GM18867 (cell line): ENCODE data around the gene PLCB2.

Experiments used
- ATAC-seq: cut with Tn5 transposase; IDR thresholded peaks from one replicate; pipeline ENCODE4 v1.9.1; 2021; ENCODE audit warnings: mild to moderate bottlenecking, moderate library complexity; ENCODE audit not compliant: unreplicated experiment

PLCB2 gene

DNA sequence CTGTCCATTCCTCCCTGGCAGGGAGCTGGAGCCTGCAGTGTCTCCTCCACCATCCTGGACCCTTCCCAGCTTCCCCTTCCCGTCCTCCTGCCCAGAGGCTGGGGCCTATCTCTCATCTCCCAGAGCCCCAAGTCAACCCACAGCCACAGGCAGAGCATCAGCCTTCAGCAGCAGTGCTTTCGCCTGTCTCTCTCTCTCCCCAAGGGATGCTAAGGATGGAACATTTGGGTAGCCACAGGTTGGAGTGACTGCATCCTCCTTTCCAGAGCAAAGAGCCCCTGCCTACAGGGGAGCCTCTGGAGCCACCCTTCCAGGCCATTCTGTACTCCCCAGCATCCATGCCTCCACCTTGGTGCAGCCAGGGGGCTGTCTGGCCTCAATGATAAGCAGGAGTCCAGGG is 4.2 kb downstream of the PLCB2 start:
- no peak for ATAC-seq

DNA sequence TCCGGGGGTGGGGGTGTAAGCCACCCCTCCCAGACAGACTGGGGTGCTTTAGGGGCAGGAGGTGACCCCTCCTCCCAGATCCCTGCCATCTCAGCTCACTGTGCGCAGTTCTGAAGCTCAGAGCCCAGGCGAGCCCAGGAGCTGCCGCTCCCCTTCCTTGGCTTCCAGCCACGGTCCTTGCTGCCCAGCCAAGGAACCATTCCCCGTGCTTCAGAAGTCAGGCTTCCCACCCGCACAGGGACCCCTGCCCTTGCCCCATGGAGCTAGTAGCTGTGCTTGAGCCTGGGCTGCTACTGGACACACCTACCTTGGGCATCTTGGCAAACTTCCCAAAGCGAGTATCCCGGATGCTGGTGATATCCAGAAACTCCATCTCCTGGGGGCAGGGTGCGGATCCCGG is 4.8 kb downstream of the PLCB2 start:
- ATAC-seq = no peak

DNA sequence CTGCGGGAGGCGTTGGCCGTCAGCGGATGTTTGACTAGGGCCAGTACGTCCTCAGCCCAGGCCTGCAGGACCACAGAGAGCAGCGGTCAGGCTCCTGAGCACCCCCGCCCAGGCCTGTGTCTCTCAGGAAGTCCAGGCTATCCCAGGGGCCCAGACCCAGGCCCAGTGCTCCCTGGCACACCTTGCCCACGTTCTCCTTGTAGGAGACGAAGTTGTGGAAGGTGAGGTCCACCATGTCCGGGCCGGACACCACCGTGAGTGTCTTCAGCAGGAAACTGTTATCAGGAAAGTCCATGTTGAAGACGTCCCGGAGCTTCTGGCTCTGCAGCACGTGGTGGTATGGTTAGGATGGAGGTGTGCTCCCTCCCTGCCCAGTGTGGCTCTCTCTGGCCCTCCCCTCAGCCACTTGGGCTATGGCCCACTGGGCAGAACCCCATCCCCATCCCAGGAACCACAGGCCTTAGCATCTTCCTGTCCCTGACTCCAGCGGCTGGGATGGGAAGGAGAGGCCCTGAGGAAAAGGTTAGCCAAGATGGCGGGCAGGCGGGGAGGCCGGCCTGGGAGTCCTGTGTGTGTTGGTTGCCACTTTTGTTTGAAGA is 5.3 kb downstream of the PLCB2 start:
- ATAC-seq = no peak

DNA sequence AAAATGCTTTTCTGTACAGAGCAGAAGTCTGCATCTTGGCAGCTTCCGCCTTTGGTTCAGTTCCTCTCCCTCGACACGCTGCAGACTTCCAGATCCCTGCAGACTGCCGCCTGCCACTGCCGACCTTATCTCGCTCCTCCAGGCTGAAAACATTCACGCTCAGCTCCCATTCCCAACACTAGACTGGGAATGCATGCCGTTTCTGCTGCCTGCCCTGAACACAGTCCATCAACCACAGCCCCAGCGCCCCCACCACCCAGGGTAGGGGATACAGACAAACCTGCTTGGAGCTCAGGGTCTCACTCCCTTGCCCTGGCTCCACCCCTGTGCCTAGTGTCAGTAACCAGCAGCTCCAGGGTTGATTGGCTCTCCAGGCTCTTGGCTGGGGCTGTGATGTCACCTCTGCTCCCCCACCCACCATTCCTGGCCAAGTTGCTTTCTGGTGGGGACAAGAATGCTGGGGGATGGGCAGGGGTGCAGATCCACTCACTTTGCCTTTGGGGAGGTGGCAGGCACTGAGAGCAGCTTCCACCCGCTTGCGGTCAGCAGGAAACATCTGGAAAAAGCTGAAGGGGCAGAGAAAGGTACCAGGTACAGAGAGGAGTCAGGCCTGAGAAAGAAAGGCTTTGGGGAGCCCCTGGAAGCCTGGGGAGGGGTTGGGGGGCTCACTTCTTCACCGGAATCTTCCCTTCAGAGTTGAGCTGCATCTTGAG is 6.1 kb downstream of the PLCB2 start:
- ATAC-seq = no peak

DNA sequence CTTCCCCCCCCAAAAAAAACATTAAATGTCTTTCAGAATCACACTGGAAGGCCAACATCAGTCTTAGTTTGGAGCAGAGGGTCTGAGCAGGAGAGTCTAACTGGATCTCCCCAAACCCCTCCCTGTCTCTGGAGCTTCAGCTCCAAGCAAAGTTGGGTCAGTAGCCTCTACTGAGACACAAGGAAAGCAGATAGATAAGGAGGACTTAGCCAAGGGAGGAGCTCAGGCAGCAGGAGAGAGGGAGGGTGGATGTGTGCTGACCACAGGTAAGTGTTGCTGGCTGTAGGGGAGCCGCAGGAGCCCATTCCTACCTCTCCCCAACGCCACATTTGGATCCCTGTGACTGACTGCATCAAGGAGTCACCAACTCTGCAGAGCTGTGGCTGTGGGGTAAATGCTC is 7.0 kb downstream of the PLCB2 start:
- ATAC-seq = no peak

DNA sequence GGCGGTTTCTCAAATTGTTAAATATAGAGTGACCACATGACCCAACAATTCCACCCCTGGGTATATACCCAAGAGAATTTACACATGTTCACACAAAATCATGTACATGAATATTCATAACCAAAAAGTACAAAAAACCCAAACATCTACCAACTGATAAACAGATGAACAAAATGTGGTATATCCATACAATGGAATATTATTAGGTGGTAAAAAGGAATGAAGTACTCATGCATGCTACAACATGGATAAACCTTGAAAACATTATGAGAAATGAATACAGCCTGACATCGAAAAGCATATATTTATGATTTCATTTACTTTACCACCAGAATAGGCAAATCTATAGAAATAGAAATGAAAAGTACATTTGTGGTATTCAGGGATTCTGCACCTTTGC is 7.4 kb downstream of the PLCB2 start:
- no peak for ATAC-seq

DNA sequence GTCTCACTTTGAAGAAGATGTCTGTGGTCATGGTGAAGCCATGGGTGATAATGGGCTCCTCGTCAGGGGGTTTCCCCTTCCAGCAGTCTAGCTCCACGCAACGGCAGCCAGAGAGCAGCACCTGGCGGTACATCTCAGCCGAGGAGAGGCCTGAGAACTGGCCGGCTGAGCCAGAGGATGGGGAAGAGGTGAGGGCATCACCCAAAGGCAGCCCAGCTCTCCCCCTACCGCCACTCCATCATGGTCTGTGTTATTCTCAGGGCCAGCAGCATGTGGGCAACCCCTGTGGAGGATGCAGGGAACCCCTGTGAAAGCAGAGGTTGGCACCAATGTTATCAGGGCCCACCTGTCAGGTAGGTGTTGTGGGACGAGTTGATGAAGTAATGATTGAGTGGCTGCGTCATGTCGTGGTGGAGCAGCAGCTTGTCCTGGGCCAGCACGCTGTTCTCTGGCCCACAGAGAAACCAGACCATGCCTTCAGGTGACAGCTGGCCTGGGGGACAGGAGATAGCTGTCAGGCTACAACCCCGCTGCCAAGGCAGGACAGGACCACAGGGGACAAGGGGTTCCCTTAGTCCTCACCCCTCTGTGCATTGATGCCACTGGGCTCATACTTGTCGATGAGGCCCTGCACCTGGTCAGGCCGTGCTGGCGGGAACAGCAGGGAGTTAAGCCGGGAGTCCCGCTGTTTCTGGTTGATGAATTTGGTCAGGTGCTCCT is 9.4 kb downstream of the PLCB2 start:
- no peak for ATAC-seq

DNA sequence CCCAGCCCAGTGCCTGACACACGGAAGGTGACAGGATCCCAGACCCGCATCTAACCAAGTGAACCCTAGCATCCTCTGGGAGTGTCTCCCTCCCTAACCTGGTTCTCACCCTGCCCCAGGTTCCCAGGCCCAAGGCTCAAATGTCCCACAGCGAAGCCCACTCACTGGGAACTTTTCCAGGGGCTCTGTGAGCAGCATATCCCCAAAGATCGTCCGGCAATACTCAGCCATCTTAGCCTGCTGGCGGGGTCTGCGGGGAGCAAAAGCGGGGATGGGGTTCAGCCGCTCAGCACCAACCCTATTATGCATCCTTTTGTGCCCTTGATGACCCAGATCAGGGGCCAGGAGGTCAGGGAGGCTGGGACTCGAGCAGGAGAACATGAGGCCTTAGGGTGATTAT is 10.4 kb downstream of the PLCB2 start:
- no peak for ATAC-seq

DNA sequence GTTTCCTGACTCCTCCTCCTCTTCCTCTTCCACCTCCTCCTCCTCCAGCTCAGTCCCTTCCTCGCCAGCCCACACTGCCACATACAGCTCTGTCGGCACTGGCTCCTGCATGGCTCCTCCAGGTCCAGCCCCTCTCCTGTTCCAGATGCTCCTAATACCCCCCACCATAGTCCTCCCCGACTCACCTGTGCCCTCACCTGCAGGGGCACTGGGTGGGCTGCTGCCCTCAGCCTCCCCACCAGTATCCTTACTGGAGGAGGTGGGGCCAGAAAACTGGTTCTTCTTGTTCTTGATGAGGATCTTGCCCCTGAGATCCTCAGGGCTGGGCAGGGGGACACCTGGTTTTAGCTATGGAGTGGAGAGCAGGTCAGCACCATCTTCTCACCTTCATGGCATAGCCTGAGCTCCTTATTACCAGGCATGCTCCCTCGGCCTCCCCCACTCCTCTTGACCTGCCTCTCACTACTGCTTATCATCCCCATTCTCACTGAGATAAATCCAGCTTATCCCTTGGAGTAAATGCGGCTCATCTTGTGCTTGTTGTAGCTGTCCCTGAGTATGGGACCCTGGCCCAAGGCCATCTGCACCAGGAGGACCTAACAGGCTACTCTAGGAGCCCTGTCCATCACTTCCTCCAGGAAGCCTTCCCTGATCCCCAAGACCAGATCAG is 11.0 kb downstream of the PLCB2 start:
- no peak for ATAC-seq

DNA sequence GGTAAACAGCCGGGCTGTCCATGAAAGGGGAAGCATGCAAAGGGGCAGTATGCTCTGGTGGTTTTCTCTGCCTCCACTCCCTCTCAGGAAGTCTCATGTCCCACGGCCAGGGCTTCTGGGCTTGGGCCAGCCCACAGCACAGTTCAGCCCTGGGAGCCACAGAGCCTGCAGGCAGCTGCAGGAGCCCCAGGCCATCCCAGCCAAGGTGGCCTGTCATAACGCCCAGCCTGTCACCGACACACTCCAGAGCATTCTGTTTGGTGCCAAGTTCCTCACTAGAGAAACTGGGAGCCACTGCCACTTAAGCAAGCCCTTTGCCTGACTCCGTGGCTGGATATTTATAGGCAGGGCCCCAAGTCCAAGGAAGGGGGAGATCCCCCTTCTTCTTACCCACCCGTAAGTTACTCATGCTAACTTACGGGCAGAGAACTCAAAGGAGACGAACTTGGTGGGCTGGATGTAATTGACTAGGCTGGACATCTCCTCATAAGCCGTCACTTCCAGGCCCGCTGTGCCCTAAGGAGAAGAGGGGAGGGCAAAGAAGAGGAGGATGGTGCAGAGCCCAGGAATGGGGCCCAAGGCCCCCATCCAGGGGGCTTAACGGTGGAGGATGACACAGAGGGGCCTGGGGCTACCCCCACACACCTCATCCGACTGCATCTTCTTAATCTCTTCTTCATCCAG is 11.7 kb downstream of the PLCB2 start:
- no peak for ATAC-seq

DNA sequence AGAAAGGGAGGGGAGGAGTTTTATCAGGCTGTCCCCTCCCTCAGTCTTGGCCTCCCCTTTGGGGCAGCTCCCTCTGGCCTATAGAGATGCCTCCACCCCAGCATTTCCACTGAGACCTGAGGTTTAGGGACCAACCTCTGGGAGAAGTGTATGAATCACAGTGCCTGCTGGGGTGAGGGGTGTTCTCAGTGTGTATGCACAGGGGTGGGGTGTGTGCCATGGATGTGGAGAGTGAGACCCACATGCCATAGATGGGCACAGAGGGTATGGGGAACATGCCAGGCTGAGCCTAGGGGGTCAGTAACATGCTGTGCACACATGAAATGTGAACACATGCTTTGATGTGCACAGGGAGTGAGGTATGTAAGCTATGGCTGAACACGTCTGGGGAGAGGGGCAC is 12.4 kb downstream of the PLCB2 start:
- ATAC-seq = no peak

DNA sequence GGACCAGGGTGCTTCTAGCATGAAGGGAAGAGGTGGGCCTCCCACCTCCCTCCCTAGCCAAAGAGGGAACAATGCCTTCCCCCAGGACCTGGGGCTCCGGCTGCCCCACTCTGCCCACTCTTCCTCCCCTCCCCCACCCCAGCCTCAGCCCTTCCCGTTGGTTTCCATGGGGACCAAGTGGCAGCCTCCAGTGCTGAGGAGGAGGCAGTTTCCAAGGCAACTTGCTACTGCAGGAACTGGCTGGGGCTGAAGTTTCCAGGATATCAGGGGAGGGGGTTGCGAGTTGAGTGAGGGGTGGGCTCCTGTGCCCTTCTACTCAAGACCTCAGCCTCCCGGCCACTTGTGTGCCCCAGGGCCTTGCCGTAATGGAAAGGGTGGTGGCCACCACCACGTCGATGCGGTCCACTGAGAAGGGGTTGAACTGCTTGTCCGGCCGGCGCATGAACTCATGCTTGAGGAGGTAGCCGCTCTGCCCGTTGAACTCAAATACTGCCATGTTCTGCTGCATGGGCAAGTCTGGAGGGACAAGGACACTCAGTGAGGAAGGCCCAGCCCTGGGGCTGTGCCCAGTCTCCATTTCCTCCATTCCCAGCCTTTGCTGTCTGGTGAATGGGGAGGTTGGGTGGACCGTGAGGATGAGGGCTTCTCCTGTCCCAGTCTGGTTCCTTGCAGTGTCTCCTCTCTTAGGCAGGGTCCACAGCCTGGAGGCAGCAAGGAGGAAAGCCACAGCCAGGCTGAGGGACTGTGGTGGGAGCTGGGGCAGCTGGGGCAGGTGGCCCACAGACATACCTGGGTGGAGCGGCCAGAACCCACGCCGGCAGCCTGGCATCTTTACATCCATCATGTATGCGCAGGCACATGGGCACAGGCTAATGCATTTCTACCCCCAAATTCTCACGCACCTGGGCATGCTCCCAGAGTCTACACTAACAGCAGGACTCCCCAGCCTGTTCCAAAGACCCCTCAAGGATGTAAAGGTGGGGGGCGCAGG is 13.5 kb downstream of the PLCB2 start:
- ATAC-seq = no peak

DNA sequence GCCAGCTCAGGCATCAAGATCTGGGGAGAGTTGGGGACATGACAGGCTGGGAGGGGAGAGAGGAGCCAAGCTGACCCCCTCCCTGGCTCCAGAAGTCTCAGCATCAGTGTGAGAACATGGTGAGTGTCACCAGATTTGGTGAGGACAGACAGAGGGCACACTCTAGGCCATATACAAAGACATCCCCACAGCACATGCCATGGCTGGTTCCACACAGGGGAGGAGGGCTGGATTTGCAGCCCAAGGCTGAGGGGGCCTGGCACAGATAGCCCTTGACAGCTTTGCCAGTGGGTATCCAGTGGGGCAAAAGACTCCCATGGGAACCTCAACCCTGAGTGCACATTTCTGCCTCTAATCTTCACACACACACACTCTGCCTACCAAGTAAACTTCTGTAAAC is 14.7 kb downstream of the PLCB2 start:
- no peak for ATAC-seq

DNA sequence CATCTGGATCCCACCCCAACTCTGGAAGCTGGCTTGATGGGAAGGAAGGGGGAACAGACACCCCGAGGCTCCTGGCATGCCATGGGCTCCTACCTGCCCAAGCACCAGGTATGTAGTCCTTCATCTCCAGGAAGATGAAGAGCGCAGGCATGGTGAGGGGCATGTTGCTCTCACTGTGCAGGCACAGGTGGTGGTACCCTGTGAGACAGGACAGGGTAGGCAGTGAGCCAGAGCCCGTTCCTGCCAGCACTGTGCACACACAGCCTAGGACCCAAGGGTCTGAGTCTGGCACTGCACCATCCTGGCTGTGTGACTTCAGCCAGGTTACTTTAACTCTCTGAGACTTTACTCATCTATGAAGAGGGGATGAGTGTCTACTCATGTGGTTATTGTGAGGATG is 15.5 kb downstream of the PLCB2 start:
- ATAC-seq = no peak

DNA sequence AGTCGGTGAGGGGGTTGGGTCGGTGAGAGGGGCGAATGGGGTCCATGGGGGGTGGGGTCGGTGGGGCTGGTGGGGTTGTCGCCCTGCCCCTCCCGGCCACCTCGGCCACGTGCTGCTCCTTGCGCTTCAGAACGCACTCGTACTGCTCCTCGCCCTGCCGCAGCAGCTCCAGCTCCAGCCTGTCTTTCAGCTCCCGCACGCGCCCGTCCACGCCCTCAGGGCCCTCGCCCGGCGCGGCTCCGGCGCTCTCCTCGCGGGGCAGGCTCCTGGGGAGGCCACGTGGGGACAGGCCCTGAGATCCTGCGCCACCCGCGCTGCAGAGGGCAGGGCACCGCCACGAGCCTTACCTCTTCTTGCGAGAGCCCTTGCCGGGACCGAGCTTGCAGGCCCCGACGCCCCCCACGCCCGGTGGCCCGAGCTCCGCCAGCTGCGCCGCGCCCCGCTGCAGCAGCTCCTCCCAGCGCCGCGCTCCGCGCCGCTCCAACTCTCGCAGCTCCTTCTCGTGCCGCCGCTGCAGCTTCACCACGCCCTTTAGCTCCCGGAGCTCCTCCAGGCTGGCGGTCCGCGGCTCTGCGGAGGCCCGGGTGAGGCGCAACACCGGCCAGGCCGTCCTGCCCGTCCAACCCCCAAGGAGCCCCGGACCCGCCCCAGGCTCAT is 16.7 kb downstream of the PLCB2 start:
- ATAC-seq = no peak

DNA sequence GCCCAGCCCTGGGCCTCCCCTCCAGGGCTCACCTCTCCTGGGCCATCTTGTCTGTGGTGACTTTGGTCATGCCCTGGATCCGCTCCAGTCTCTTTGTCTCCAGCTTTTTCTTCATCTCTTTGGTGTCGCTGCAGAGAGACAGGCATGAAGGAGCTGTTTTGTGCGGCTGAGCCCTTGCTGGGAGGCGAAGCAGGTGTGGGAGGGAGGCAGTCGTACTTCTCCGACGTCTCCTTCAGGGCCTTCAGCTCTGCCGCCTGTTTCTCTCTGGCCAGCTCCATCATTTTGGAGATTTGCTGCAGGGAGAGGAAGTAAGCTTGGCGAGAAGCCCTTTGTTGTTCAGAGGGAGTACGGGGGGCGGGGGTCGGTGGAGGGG is 17.2 kb downstream of the PLCB2 start:
- ATAC-seq = no peak

DNA sequence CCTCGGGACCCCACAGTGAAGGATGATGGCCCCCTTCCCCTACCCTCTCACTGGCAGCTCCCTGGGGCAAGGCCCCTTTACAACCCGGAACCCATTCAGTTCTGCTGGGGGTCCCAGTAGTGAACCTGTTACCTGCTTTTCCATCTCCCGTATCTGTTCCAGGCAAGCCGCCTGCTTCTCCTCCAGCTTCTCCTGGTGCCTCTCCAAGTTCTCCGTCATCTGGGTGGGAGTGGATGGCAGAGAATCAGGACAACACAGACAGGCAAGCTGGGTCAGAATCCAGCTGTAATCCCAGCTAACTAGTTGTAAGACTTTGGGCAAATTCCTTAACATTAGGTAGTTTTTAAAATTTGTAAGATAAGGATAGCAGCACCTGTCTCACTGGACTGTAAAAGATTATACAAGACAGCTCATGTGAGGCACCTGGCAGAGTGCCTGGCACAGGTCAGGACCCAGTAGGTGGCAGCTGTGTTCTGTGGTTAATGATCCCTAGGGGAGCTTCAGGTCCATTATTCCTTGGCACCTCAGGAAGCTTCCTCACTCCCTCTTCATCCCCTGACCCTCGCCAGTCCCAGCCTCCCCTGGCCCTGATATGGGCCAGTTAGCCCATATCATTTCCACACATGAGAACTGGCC is 18.5 kb downstream of the PLCB2 start:
- no peak for ATAC-seq

DNA sequence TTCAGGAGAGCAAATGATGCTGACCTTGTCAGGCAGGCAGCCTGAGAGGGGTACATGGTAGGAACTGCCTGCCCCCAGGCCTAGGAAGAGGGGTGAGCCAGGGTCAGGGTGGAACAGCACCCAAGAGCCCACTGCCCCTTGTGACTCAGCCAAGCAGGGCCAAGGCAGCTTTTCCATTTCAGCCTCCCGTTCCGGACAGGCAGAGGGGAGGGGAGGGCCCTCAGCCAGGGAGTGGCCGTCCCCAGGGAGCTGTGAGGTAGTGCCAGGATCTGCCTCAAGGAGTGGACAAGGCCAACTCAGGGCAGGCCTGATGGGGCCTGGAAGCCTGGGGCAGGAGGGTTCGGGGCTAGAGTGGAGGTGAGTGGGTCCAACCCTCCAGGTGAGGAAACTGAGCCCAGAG is 19.8 kb downstream of the PLCB2 start:
- ATAC-seq = no peak

DNA sequence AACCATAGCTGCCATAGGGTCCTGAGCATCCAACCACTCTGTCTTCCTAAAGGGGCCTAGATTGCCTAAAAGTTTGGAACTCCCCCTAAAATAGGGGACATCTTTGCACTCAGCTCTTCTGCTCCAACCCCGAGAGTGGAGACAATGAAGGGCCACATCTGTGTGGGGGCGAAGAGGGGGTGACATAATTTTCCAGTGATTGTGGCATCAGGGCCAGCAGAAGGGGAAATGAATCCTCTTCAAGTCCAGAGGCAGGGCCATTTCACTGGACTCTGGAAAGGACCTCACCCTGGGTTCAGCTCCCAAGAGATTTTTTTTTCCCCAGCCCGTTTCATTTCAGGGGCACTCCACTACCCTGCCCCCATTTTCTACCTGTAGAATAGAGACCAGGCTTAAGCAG is 20.2 kb downstream of the PLCB2 start:
- no peak for ATAC-seq
